Activated naive CD8-positive, alpha-beta T cell treated with anti-CD3 and anti-CD28 coated beads, Interleukin-2, amount 50 U/mL, for 16 hours (primary cell): ENCODE results near the gene KDR.

Experiments used
- DNase-seq: peaks from one replicate; pipeline ENCODE4 v3.0.0-alpha.2; 2020; ENCODE audit warnings: low read depth, low spot score

Gene KDR

DNA sequence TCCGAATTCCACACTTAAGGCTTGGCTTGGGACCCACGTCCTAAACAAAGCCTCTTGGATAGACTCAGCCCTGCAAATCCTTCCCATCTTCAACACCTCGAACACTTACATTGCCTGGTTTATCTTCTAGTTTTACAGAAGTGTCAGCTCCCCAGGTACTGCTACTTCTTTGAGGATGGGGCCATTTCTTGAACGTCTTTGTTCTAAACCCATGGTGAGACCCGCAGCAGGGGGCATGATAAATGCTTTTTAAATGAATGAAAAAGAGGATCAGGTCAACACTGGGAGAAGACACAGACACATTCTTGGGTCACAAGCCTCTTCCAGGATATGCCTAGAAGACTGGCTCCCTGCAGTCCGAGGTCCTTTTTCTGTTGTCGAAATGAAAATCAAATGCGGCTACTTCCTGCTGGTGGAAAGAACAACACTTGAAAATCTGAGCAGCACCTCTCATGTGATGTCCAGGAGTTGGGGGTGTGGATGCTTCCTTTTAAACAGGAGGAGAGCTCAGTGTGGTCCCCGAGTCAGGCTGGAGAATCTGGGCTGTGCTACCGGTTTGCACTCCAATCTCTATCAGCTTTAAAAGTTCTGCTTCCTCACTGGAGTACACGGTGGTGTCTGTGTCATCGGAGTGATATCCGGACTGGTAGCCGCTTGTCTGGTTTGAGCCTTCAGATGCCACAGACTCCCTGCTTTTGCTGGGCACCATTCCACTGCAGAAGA lies 45.8 kb downstream of the KDR start:
- no peak for DNase-seq

DNA sequence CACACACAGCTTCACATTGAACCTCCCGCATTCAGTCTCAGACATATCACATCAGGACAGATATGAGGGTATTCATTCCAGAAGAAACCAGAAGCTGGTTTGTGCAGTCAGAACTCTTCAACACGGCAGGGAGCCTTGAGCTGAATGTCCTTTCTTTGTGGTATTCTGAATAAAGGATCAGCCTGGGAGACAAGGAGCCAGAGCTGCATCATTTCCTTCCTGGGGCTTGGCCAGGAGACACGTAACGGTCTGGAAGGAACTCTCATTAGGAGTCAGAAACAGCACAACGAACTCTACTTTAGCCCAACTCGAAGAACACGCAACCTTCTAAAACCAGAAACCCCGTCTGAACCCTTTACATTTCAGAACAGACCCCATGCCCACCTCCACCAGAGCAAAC lies 46.4 kb downstream of the KDR start:
- DNase-seq: no peak

DNA sequence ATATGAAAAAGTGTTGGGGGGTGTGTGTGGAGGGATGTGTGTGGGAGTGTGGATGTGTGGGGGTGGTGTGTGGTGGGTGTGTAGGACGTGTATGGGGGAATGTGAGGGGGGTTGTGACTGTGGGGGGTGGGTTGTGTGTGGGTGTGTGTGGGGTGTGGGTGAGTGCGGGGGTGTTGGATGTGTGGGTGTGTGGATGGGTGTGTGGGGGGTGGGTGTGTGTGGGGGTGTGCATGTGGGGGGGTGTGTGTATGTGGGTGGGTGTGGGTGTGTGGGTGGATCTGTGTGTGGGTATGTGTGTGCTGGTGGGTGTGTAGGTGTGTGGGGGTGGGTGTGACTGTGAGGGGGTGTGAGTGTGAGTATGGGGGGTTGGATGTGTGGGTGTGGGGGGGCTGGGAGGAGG lies 47.8 kb downstream of the KDR start:
- no peak for DNase-seq

DNA sequence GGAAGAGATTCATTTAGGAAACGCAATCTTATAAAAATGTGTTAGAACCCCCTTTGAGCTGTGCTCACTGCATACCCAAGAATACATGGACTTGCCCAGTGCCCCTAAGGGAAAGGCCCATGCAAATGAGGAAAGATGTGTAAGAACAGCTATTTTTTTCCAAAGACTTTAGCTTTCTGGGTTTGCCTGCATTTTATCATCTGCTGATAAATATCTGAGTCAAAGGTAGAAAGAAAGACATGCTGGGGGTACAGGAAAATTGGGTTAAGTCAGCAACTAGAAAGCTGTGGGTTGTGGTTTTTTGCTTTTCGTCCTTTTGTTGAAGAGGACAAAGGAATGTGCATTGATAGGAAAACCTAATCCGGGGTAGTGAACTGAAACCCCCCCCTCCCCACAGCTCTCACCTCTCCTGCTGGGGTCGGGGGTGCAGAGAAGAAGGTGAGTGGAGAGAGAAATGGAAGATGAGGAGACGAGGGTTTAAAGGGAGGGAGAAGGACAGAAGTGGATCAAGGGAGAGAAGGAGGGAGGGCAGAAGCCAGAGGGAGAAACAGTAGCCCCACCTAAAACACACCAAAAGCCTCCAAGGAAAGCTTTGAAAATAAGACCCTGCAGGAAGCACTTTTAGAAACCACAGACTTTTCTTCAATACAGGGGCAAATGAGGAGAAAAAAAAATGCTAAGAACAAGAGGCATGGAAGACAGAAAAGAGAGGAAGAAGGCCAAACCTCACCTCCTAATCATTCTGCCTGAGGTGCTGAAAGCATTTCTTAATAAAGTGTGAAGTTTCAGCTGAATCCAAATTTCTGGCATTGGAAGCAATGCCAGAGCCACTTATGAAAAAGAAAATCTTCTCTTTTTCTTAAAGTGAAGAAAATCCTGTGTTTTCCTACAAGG lies 49.3 kb downstream of the KDR start:
- DNase-seq: no peak

DNA sequence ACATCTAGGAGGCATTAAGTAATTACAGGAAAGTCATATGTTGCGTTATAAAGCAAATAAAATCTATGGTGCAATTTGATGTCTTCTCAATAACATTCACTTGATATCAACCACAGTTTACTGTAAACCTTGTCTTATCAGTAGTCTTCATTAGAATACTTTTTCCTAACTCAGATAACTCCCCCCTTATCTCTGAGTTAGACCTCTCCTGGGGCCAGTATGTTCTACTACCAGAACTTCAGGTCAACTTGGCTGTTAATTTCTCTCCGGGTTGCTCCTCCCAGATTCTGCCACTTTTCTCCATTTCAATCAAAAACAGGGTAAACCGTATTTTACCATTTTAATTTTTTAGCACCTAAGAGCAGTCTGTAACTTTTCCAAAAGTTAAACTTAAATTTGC lies 50.0 kb downstream of the KDR start:
- DNase-seq: no peak

DNA sequence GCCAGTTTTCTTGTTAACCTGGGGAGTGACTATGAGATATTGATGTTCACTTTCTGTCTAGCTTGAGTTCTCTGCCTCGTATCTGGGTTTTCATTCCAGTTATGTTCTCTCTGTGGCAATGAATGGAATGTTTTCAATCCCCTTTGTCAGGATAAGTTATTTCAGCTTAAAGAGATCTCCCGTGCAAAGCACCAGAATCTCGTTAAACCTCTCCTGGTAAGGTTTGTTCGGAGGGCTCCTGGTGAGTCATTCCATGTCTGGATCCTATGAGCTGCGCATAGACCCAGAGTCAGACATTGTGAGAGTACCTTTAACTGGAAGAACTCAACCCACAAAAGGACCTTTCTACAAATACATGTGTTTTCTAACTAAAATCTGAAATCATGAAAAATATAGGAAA lies 51.0 kb downstream of the KDR start:
- no peak for DNase-seq

DNA sequence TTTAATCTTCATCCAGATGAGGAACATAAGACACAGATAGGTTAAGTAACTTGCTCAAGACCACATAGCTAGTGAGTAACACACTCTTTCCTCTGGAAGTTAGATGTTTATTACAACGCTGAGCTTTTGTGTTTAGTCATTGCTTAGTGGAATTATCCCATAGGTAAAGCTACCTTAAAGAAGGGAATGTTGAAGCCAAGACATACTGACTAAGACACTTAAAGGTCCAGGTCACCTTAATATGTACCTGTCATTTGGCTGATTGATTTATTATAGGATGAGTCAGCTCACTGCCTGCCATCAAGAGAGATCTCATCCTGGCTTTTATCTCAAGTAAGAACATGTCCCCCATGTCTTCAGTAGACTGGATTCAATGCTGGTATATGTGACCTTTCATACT lies 53.4 kb downstream of the KDR start:
- DNase-seq: no peak

DNA sequence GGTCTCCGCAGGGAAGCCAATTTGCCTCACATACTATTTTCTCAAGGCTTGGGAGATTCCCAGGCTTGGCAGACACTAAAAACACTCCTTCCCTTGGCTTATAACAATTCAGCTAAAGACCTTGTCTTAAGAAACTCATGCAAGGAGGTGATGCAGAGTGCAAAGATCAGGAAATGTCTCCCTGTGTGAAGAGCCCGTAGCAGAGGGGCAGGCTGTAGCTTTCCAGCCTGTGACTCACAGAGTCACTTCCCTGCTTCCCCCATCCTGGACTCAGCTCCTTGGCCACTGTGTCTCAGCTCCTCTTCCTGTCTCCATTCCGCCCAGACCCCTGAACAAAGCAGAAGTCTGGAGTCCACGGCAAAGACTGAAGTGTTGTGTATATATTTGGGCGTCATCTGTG lies 56.1 kb downstream of the KDR start:
- no peak for DNase-seq

DNA sequence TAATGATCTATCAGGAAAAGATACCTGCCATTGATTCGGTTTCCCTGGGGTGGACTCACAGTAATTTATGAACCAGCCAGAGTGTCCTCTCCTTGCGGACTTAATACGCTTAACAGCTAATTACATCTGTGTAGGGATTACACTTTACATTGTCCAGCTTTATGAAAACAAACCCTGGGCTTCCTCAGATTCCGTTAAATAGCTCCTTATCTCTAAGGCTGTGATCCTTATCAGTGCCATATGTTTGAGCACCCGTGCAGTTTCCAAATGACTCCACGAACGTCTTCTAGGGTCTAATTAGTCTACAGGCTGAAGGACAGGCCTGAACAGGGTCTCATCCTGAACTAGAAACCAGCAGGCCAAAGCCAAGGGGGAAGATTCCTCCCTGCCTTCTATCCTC lies 56.9 kb downstream of the KDR start:
- no peak for DNase-seq

DNA sequence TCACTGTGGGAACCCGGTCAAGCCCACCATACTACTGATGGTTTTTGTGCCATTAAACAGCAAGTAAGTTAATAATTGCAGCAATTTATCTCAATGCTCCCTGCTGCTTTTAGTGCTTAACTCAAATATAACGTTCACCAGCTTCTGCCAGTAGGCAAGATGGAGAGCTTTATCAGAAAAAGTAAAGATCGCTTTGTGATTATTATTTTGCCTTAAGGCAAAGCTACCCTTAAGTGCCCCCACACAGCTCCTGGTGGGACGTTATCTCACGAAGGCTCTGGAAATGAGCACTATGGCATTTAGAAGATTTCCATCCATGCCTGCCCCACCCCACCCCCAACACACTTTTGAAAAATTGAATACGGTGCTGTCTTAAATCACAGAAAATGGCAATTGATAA lies 59.4 kb downstream of the KDR start:
- no peak for DNase-seq

DNA sequence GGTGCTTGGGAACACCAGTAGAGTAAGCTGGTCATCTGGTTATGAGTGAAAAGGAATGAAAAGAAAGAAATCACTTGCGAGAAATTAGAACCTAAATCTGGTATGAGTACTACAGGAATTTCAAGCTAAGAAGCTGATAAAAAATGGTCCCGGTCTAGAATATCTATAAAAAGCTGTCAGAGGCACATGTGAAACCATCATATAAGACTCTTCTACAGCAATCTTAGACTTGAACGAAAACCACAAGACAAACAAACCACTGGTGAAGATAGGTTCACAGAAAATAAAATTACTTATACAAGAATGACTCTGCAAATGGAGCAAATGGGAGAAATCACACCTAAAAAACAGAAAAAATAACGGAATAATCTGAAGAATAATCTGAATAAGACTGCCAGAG lies 69.9 kb downstream of the KDR start:
- no peak for DNase-seq

DNA sequence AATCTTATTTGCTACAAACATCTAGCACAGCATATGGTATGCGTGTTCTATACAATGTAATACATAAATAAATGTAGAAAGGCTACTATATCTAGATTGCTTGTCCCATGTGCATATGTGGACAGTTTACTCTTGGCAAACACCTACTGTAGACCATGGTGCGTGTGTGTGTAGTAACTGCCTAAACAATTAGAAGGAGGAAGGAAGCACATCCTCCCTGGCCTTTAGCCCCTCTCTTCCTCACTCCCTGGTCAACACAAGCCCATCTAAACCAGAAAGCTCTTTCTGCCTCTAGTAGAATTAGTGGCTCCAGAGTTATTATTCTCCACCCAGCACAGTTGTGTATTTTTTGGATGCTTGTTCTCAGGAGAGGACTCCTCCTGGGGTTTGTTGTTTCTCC lies 73.9 kb downstream of the KDR start:
- DNase-seq: no peak

DNA sequence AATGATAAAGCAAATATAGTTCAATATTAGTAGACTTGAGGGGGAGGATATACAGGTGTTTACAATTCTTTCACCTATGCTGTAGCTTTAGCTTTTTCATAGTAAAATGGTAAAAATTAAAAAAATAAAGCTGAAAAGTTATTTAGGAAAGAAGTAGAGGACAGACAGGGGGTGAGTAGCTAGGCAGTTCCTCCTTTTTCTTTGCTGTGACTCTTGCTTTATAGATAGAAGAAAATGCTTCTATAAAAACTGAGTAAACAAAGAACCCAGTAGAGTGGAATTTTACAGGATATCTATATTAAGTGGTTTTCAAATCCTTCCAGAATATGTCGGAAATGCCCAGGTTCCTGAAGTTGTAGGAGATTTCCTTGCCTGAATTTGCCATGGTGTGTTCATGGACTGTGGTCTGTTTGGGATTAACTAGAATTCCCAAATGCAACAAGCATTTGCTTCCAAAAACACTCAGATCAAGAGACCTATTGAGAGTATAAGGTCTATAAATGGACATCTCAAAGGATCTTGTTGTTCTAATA lies 74.9 kb downstream of the KDR start:
- DNase-seq: no peak

DNA sequence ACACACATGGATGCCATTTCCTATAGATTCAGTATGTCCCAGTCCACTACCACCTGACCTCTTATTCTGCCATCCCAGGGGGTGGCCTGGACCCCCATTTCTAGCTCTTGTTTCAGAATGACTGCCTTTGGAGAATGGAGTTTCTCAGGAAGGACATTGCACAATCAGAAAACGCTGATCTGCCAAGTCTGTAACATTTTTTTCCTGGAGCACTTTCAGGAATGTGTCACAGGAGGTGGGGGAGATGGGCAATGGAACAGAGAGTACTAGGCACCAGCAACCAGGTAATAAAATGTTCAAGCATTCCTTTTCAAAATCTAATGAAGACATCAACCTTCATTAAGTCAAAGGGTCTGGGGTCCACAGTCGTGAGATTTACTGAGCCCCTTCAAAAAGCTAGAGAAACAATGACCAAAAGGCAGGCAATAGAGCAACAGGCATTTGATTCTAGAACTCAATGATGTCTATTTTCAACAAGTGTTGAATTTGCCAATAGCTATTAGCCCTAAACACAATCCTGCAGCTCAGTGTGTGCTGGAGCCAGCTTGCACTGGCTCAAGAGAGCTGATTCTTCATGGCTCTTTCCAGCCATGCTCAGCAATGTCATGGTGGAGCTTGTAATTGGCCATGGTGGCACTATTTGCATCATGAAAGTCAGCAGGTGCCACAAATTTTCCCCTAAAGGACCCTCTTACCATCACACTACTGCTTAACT lies 87.1 kb downstream of the KDR start:
- no peak for DNase-seq

DNA sequence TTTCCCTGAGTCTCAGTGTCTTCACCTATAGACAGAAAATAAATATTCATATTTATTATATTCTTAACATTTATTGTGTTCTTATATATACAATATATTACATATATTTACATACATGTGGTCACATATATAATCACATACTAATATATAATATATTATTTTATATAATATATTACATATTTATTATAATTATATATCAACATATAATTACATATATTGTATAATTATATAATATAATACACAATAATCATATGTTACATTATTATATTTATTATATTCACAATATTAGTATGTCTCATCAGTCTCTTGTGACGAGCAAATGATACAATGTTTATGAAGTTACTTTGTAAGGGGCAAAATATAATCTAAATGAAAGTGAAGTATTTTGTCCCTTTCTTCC lies 87.7 kb downstream of the KDR start:
- DNase-seq: no peak

DNA sequence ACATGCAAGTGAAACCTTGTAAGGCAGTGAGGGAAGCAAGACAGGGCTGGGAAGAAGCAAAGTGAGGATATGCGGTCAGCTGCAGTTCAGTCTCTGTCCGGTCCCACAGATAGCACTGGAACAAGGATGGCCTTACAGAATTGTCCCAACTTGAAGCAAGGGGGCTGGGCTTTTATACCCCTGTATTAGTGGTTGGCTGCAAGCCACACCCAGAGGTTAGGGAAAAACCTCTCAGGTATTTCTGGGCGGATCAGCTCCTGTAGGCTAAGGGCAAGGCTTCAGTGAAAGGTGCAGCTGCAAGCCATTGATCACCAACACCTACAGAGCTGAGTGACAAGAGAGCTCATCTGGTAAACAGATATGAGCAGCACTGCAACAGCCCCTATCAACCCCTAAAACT lies 89.0 kb downstream of the KDR start:
- no peak for DNase-seq

DNA sequence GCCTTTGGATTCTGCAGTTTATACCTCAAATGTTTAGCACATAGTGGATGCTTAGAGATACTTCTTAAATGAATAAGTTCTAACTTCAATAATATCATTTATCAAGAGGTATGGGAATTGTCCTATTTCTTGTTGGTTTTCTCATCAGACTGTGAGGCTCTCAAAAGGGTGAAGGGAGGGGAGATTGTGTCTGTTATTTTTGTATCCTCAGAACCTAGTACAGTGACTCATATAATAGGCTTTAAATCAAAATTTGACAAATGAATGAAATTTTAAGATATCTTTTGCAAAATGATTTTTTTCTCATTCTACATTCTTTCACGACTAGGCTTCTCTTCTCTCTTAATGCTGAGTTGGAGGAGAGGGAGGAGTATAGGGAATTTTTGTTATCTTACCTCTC lies 89.5 kb downstream of the KDR start:
- no peak for DNase-seq

DNA sequence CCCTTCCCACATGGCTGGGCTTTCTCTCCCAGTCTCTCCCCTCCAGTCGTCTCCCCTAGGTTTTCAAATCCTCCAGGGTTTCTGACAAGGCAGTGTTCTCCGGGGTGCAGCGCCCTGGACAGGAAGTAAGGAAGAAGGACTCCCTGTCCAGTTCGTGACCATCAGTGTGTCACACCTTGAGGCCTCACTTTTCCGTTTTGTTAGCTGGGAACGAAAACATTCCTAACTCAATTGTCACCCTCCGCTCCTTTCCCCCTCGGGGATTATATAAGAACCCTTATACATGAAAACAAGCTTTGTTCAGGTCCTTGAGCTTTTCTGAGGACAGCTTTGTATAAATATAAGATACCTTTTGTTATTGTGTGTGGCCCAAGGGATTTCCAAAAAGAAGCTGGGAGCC lies 92.1 kb downstream of the KDR start:
- no peak for DNase-seq

DNA sequence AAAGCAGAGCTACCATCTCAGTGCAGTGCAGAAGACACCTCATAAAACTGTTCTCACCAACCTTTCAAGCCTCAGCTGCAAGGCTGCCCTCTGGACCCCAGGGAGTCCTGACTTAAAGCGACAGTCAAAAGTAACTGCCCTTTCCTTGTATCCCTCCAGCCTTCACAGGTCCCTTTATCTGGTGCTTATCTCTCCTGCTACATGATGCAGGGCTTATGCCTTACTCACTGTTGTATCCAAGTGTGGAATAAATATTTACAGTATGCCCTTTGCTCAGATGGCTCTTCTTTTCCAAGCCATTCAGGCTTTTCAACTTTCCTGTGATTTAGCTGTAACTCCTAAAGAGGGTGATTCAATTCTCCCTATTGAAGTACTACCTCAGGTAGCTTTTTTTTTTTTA lies 92.6 kb downstream of the KDR start:
- no peak for DNase-seq

DNA sequence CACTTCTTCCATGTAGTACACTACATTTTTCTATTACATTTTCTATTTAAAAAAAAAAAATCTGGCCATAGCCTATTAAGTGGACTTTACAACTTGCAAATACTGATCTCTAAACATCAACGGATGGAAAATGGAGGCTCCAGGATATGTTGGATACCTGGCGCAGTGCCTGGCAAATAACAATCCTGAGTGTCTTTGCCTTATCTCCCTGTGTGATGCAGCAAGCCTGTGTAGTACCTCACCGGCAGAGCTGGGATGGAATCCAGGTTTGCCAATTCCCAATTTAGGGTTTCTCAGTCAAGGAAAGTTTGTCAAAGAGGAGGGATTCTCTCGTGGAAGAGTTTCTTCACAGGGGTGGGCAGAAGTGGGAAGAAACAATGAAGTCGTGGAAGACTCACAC lies 93.2 kb downstream of the KDR start:
- no peak for DNase-seq

DNA sequence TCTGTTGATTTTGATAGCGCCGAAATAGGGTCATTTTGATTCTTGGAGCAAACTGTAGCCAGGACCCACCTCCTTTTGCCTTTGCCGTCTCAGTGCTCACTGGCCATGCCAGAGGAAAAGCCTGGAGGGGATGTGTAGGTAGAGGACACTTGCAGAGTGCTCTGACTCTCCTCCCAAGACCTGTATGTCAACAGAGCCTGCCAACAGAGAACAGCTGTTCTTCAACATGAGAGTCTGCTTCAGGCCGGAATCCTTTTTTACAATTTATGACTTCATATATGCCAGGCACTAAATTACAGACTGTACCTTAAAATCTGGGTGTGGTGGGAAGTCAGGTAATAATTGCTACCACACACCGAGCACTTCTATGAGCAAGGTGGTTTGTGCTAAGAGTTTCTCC lies 94.2 kb downstream of the KDR start:
- no peak for DNase-seq

DNA sequence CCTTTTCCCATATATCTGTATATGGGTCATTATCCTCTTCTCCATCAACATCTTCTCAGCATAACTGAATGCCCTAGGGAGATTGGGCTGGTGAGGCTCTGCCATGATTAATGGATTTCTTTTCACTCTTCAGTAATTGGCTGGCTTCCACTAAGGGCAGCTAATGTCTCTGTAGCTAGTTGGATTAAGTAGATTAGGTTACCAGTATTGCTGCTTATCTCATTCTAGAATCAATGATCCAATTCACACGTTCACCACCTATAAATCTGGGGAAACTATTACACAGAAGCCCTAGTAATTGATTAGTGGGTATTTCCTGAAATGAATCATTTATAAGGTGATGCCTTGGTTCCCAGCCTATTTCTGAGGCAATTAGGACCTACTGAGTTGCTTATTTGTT lies 94.8 kb downstream of the KDR start:
- DNase-seq: no peak
